Astrocyte (in vitro differentiated cells and primary cell): ENCODE measurements around the gene ZEB2. TPM values are rescaled to one million over a fixed set of nuclear protein-coding genes. Genes with fewer than 3 reads are reported as not detected.

Experiments used
- DNase-seq: peaks from one replicate; pipeline ENCODE4 v3.0.0-alpha.2; 2010; ENCODE audit warnings: low read depth
- FAIRE-seq: peaks from 2 replicates; lab custom pipeline; 2011; peaks lifted over from hg19 to GRCh38; lab: Jason Lieb, UNC
- H2AFZ ChIP-seq: 2 replicates; pipeline ENCODE4 v1.6.0; 2012; ENCODE audit warnings: low read depth, low read length, inconsistent platforms
- H3K27ac ChIP-seq: 2 replicates; pipeline ENCODE4 v1.5.1; 2011; ENCODE audit warnings: low read depth, low read length, inconsistent platforms
- H3K27me3 ChIP-seq: 2 replicates; pipeline ENCODE4 v1.6.0; 2011; ENCODE audit warnings: low read length, inconsistent platforms; ENCODE audit not compliant: insufficient read depth
- H3K36me3 ChIP-seq: 2 replicates; pipeline ENCODE4 v1.5.1; 2011; ENCODE audit warnings: low read length, inconsistent platforms; ENCODE audit not compliant: insufficient read depth
- H3K4me1 ChIP-seq: 2 replicates; pipeline ENCODE4 v1.5.1; 2011; ENCODE audit warnings: low read length, inconsistent platforms; ENCODE audit not compliant: insufficient read depth
- H3K4me2 ChIP-seq: 2 replicates; pipeline ENCODE4 v1.6.0; 2012; ENCODE audit warnings: low read length, inconsistent platforms
- H3K4me3 ChIP-seq: 2 replicates; pipeline ENCODE4 v1.5.1; 2011; ENCODE audit warnings: low read depth, mild to moderate bottlenecking, low read length, inconsistent platforms; ENCODE audit not compliant: insufficient read depth
- H3K79me2 ChIP-seq: 2 replicates; pipeline ENCODE4 v1.6.0; 2012; ENCODE audit warnings: mild to moderate bottlenecking, low read length, inconsistent platforms; ENCODE audit not compliant: insufficient read depth
- H3K9ac ChIP-seq: 2 replicates; pipeline ENCODE4 v1.6.0; 2012; ENCODE audit warnings: mild to moderate bottlenecking, low read length, inconsistent platforms
- H3K9me3 ChIP-seq: 2 replicates; pipeline ENCODE4 v1.5.1; 2012; ENCODE audit warnings: low read depth, mild to moderate bottlenecking, low read length, inconsistent platforms; ENCODE audit not compliant: insufficient read depth
- H4K20me1 ChIP-seq: 2 replicates; pipeline ENCODE4 v1.6.0; 2012; ENCODE audit warnings: low read length, inconsistent platforms; ENCODE audit not compliant: insufficient read depth
- H3K27ac Mint-ChIP-seq: one replicate; pipeline ENCODE4 v1.8.0; 2021; ENCODE audit warnings: mild to moderate bottlenecking, mixed read lengths; ENCODE audit not compliant: unreplicated experiment
- H3K27me3 Mint-ChIP-seq: one replicate; pipeline ENCODE4 v1.8.0; 2021; ENCODE audit warnings: low read depth, mixed read lengths; ENCODE audit not compliant: unreplicated experiment
- H3K36me3 Mint-ChIP-seq: one replicate; pipeline ENCODE4 v1.8.0; 2021; ENCODE audit warnings: low read depth, mixed read lengths; ENCODE audit not compliant: unreplicated experiment
- H3K4me1 Mint-ChIP-seq: one replicate; pipeline ENCODE4 v1.8.0; 2021; ENCODE audit warnings: low read depth, mixed read lengths; ENCODE audit not compliant: unreplicated experiment
- H3K4me3 Mint-ChIP-seq: one replicate; pipeline ENCODE4 v1.8.0; 2021; ENCODE audit warnings: mild to moderate bottlenecking, moderate library complexity, mixed read lengths; ENCODE audit not compliant: unreplicated experiment
- H3K9me3 Mint-ChIP-seq: one replicate; pipeline ENCODE4 v1.8.0; 2021; ENCODE audit warnings: mild to moderate bottlenecking, mixed read lengths; ENCODE audit not compliant: unreplicated experiment
- EZH2 ChIP-seq: IDR thresholded peaks from 2 replicates; pipeline ENCODE4 v1.6.1; 2012; ENCODE audit warnings: mild to moderate bottlenecking, low read length, inconsistent platforms; ENCODE audit not compliant: insufficient read depth
- total RNA-seq: library from RNA; stranded (reverse); gene quantifications from 2 replicates; pipeline ENCODE4 v1.2.1, GENCODE V29; 2021
- TF ChIP-seq, protein P1 (sequence below): IDR thresholded peaks from 2 replicates; pipeline ENCODE4 v1.5.1; 2011; ENCODE audit warnings: low read depth, mild to moderate bottlenecking, inconsistent platforms, low read length, moderate library complexity; ENCODE audit not compliant: insufficient read depth

Gene ZEB2
- total RNA-seq, 1 donor from 2014 or later = 84.9 TPM

DNA sequence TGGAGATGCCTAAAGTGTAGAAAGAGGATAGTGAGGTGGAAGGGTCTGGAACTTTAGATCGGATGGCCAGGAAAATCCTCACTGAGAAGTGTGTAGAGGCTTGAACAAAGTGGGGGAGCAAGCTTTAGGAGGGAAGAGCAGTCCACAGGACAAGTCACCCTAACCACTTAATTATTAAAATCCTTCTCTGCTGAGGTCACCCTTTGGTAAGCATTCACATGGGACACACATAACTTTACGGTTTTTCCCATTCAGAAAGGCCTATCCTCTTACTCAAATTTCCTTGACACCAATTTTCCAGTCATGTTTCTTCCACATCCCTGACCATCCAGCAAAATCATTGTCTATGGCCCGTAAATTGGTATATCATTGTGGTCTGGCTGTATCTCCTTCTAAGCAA, 31.0 kb upstream of the ZEB2 start:
- Histone ChIP-seq H3K4me2 (no peak overlapping the region), H3K9me3 (no peaks in the 10 kb centered on the region), H3K4me1 (peaks cover 8% of the 10 kb centered on the region), H3K27ac (no peak overlapping the region), H4K20me1 (no peaks in the 10 kb centered on the region), H3K27me3 (no peaks in the 10 kb centered on the region), H3K4me3 (no peak overlapping the region), H3K79me2 (no peaks in the 10 kb centered on the region), H3K9ac (no peak overlapping the region), H2AFZ (no peak overlapping the region), H3K36me3 (no peaks in the 10 kb centered on the region)
- no peaks in the 10 kb centered on the region for H3K9me3 Mint-ChIP-seq
- peak; percentile 50 for FAIRE-seq
- TF ChIP-seq, protein P1, sequence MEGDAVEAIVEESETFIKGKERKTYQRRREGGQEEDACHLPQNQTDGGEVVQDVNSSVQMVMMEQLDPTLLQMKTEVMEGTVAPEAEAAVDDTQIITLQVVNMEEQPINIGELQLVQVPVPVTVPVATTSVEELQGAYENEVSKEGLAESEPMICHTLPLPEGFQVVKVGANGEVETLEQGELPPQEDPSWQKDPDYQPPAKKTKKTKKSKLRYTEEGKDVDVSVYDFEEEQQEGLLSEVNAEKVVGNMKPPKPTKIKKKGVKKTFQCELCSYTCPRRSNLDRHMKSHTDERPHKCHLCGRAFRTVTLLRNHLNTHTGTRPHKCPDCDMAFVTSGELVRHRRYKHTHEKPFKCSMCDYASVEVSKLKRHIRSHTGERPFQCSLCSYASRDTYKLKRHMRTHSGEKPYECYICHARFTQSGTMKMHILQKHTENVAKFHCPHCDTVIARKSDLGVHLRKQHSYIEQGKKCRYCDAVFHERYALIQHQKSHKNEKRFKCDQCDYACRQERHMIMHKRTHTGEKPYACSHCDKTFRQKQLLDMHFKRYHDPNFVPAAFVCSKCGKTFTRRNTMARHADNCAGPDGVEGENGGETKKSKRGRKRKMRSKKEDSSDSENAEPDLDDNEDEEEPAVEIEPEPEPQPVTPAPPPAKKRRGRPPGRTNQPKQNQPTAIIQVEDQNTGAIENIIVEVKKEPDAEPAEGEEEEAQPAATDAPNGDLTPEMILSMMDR = no peak
- TF ChIP-seq EZH2 = no peak
- H3K27me3 Mint-ChIP-seq = no peaks in the 10 kb centered on the region
- peaks cover 12% of the 10 kb centered on the region for H3K4me1 Mint-ChIP-seq
- no peak overlapping the region for H3K27ac Mint-ChIP-seq
- peak; percentile 32 for DNase-seq
- no peak overlapping the region for H3K4me3 Mint-ChIP-seq
- H3K36me3 Mint-ChIP-seq = no peaks in the 10 kb centered on the region

DNA sequence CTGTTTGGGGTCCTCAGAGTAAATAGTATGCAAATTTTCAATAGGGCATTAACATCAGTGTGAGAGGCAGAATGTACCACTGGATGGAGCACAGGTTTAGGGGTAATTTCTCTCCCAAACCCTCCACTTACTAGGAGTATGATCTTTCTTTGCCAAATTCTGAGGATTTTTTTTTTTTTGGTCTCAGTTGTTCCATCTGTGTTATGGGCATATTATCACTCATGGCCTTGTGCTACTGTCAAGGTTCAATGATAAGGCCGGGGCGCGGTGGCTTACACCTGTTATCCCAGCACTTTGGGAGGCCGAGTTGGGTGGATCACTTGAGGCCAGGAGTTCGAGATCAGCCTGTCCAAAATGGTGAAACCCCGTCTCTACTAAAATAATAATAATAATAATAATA, 30.2 kb upstream of the ZEB2 start:
- Histone ChIP-seq H3K4me2 (no peak overlapping the region), H4K20me1 (no peaks in the 10 kb centered on the region), H3K36me3 (no peaks in the 10 kb centered on the region), H3K9me3 (no peaks in the 10 kb centered on the region), H3K27ac (no peak overlapping the region), H2AFZ (no peak overlapping the region), H3K27me3 (no peaks in the 10 kb centered on the region), H3K79me2 (no peaks in the 10 kb centered on the region), H3K4me3 (no peak overlapping the region), H3K4me1 (peaks cover 8% of the 10 kb centered on the region), H3K9ac (no peak overlapping the region)
- H3K27me3 Mint-ChIP-seq = no peaks in the 10 kb centered on the region
- no peak for DNase-seq
- no peak overlapping the region for H3K27ac Mint-ChIP-seq
- FAIRE-seq = no peak
- H3K36me3 Mint-ChIP-seq = no peaks in the 10 kb centered on the region
- H3K9me3 Mint-ChIP-seq = no peaks in the 10 kb centered on the region
- TF ChIP-seq EZH2 = no peak
- TF ChIP-seq, protein P1 = no peak
- H3K4me1 Mint-ChIP-seq = peaks cover 12% of the 10 kb centered on the region
- H3K4me3 Mint-ChIP-seq = no peak overlapping the region

DNA sequence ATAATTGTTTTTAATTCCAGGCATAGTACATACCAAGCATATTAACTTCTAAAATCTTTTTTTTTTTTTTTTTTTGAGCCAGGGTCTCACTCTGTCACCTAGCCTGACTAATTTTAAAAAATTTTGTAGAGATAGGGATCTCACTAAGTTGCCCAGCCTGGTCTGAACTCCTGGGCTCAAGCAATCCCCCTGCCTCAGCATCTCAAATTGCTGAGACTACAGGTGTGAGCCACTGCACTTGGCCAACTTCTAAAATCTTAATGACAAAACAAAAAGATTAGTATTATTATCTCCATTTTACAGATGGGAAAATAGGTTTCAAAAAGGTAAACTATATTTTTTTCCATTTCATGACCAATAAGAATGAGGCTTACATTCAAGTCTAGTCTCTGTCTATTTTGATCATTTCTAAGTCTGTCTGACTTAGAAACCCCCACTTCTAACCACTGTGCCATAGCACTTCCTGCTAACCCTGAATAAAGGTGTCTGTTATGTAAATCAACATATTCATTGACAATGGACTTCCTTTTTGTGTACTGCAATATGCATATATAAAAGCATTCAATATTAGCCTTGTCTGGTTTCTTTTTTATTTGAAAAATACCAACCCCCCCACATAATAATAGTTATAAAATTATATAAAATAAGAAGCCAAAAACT, 28.7 kb upstream of the ZEB2 start:
- Histone ChIP-seq H3K9me3 (no peaks in the 10 kb centered on the region), H3K36me3 (no peaks in the 10 kb centered on the region), H3K9ac (no peak overlapping the region), H3K27ac (no peak overlapping the region), H2AFZ (no peak overlapping the region), H3K4me1 (peaks cover 8% of the 10 kb centered on the region), H3K4me3 (no peak overlapping the region), H3K27me3 (no peaks in the 10 kb centered on the region), H3K79me2 (no peaks in the 10 kb centered on the region), H3K4me2 (no peak overlapping the region), H4K20me1 (no peaks in the 10 kb centered on the region)
- H3K36me3 Mint-ChIP-seq = no peaks in the 10 kb centered on the region
- no peak for DNase-seq
- no peak overlapping the region for H3K27ac Mint-ChIP-seq
- no peaks in the 10 kb centered on the region for H3K27me3 Mint-ChIP-seq
- H3K9me3 Mint-ChIP-seq = no peaks in the 10 kb centered on the region
- no peak for TF ChIP-seq EZH2
- H3K4me3 Mint-ChIP-seq = no peak overlapping the region
- no peak for FAIRE-seq
- H3K4me1 Mint-ChIP-seq = peaks cover 11% of the 10 kb centered on the region
